DND-41 (cell line): ENCODE data around the gene CCDC63.

ENCODE experiments used
- CTCF ChIP-seq: IDR thresholded peaks from 2 replicates; pipeline ENCODE4 v1.5.1; 2012; ENCODE audit warnings: borderline replicate concordance, low read length, moderate library complexity, mild to moderate bottlenecking; ENCODE audit not compliant: poor library complexity, severe bottlenecking; ENCODE audit errors: extremely low read depth
- EZH2 ChIP-seq: IDR thresholded peaks from 3 replicates; pipeline ENCODE4 v1.6.1; 2012; ENCODE audit warnings: borderline replicate concordance, low read depth, mild to moderate bottlenecking, moderate library complexity, low read length, inconsistent platforms; ENCODE audit not compliant: severe bottlenecking

- no peak for TF ChIP-seq CTCF
- TF ChIP-seq EZH2, result no peak
Observed at GRCh38 chr12:110941391-110941790, 94.6 kb downstream of the CCDC63 start.
